BLaER1 treated with 17β-estradiol and CSF1 and Interleukin-3, amounts not matched to agents 10 nM and 100 nM (cell line): ENCODE results near the gene CORO1A.
"Not testable (repeated sequence)": the region's sequence is repeated elsewhere in the genome, so short reads cannot be mapped to it uniquely, and the experiment has no call there.

Experiments used
- H3K27ac ChIP-seq, 11 experiments: shearing (Covaris generic); formaldehyde crosslinking; 2 replicates each; pipeline ENCODE4 v1.8.1; 2022
- H3K27me3 ChIP-seq, 11 experiments: shearing (Covaris generic); formaldehyde crosslinking; 2 replicates each; pipeline ENCODE4 v1.8.1; 2022
- H3K36me3 ChIP-seq, 11 experiments: shearing (Covaris generic); formaldehyde crosslinking; 2 replicates each; pipeline ENCODE4 v1.8.1; 2022
- H3K4me1 ChIP-seq, 10 experiments: shearing (Covaris generic); formaldehyde crosslinking; 2 replicates each; pipeline ENCODE4 v1.8.1; 2022
- H3K4me2 ChIP-seq, 11 experiments: shearing (Covaris generic); formaldehyde crosslinking; 2 replicates each; pipeline ENCODE4 v1.8.1; 2022
- H3K4me3 ChIP-seq, 10 experiments: shearing (Covaris generic); formaldehyde crosslinking; 2 replicates each; pipeline ENCODE4 v1.8.1; 2022
- H3K9ac ChIP-seq, 11 experiments: shearing (Covaris generic); formaldehyde crosslinking; 2 replicates each; pipeline ENCODE4 v1.8.1; 2022
- H3K9me3 ChIP-seq, 11 experiments: shearing (Covaris generic); formaldehyde crosslinking; replicated peaks in 1 of 11; 2 replicates each; pipeline ENCODE4 v1.8.1; 2022
- H4K20me1 ChIP-seq, 11 experiments: shearing (Covaris generic); formaldehyde crosslinking; 2 replicates each; pipeline ENCODE4 v1.8.1; 2022
- Cebpa-rat ChIP-seq, 11 experiments: shearing (Covaris generic); IDR thresholded peaks; 2 replicates each; pipeline ENCODE4 v1.8.1; 2022

CORO1A gene

DNA sequence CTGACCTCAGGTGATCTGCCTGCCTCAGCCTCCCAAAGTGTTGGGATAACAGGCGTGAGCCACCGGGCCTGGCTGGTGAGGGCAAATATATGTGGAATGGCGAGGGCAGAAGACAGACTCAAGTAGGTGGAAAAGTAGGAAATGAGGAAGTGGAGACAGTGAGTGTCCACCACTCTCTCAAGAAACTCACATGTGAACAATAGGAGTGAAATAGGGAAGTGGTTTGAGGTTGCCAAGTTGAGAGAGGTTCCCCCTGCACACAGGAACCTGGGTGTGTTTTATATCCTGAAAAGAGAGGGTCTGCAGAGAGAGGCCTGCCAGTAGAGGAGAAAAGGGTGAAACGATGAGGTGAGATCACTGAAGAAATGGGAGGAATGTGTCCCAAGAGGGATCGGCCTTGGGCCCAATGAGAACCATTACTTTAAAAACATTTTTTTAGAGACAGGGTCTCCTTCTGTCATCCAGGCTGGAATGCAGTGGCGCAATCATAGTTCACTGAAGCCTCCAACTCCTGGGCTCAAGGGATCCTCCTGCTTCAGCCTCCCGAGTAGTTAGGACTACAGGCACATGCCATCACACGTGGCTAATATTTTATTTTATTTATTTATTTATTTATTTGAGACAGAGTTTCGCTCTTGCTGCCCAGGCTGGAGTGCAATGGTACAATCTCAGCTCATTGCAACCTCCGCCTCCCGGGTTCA is 17.1 kb upstream of the CORO1A start:
- Histone ChIP-seq H3K27me3 (no peaks in the 10 kb centered on the region), H3K4me1 (peaks cover 14 to 43% (median 23%) of the 10 kb centered on the region in 10 experiments), H3K9ac (peak overlapping the region in 4 of 11 experiments; percentile 9 to 48 (median 38); a peak in 6 of 22 replicates), H3K27ac (peak overlapping the region in 7 of 11 experiments; percentile 46 to 64 (median 52); a peak in 14 of 22 replicates), H3K4me3 (no peak overlapping the region), H3K9me3 (no peaks in the 10 kb centered on the region), H3K36me3 (no peaks in the 10 kb centered on the region), H3K4me2 (peak overlapping the region; percentile 15 to 88 (median 67)), H4K20me1 (no peaks in the 10 kb centered on the region)
- peak in 5 of 11 experiments; percentile 34 to 59 (median 40); a peak in 5 of 22 replicates for TF ChIP-seq Cebpa-rat (IDR thresholded peaks at IDR 0.05)

- not testable (repeated sequence) for H3K27me3 ChIP-seq, H3K9me3 ChIP-seq, H3K4me3 ChIP-seq, H4K20me1 ChIP-seq, H3K4me2 ChIP-seq, H3K36me3 ChIP-seq, H3K9ac ChIP-seq, H3K27ac ChIP-seq
- peaks cover 14 to 42% (median 23%) of the 10 kb centered on the region in 10 experiments for H3K4me1 ChIP-seq
Measured at GRCh38 chr16:30168746-30169145, 14.7 kb upstream of the CORO1A start.

- H4K20me1 ChIP-seq, H3K9me3 ChIP-seq, H3K9ac ChIP-seq, H3K27ac ChIP-seq, H3K4me3 ChIP-seq, H3K36me3 ChIP-seq, H3K27me3 ChIP-seq, H3K4me2 ChIP-seq: not testable (repeated sequence)
- H3K4me1 ChIP-seq, result peaks cover 14 to 35% (median 23%) of the 10 kb centered on the region in 10 experiments
Measured at GRCh38 chr16:30169416-30169815, 14.0 kb upstream of the CORO1A start.

GRCh38 chr16:30170145-30170544 is 13.3 kb upstream of the CORO1A start:
- H3K4me1 ChIP-seq, result peaks cover 14 to 28% (median 22%) of the 10 kb centered on the region in 10 experiments
- not testable (repeated sequence) for H3K9me3 ChIP-seq, H3K4me3 ChIP-seq, H3K36me3 ChIP-seq, H3K27ac ChIP-seq, H3K4me2 ChIP-seq, H4K20me1 ChIP-seq, H3K27me3 ChIP-seq, H3K9ac ChIP-seq

DNA sequence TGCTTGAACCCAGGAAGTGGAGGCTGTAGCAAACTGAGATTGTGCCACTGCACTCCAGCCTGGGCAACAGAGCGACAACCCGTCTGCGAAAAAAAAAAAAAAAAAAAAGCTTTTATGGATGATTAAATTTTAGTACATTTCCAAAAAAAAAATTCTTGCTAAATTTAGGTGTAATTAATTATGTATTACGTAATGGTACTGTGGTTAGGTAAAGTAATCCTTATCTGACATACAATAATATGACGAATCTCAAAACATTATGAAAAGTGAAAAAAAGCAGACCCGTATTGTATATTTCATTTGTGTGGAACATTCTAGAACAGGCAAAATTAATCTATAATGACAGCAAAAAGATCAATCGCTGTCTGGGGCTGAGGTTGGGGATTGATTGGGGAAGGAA is 10.3 kb upstream of the CORO1A start:
- Histone ChIP-seq H3K9ac (no peak overlapping the region), H3K4me3 (no peak overlapping the region), H3K4me1 (peaks cover 0 to 15% (median 4%) of the 10 kb centered on the region in 10 experiments; a peak in 10 of 20 replicates), H3K4me2 (no peak overlapping the region), H3K27me3 (no peaks in the 10 kb centered on the region), H4K20me1 (no peaks in the 10 kb centered on the region), H3K36me3 (no peaks in the 10 kb centered on the region), H3K9me3 (no peaks in the 10 kb centered on the region), H3K27ac (no peak overlapping the region)
- peak in 1 of 11 experiments; percentile 31; a peak in 1 of 22 replicates for TF ChIP-seq Cebpa-rat (IDR thresholded peaks at IDR 0.05)

- not testable (repeated sequence) for H3K27me3 ChIP-seq, H3K36me3 ChIP-seq, H3K27ac ChIP-seq, H3K9me3 ChIP-seq, H3K4me3 ChIP-seq, H4K20me1 ChIP-seq, H3K9ac ChIP-seq
- Histone ChIP-seq H3K4me2 (peak overlapping the region in 5 of 11 experiments; percentile 10 to 53 (median 45); a peak in 9 of 22 replicates), H3K4me1 (peaks cover 0 to 13% (median 4%) of the 10 kb centered on the region in 10 experiments; a peak in 10 of 20 replicates)
- 0 out of 22 replicates have a peak, but pooled peaks of 2 of the 11 experiments have one; percentile 13 to 30 for TF ChIP-seq Cebpa-rat (IDR thresholded peaks at IDR 0.05)
Measured at GRCh38 chr16:30176876-30177275, 6.5 kb upstream of the CORO1A start.

GRCh38 chr16:30179195-30179594 is 4.2 kb upstream of the CORO1A start:
- peaks cover 0 to 2% (median 0%) of the 10 kb centered on the region in 11 experiments; a peak in 1 of 22 replicates for H3K36me3 ChIP-seq
- peaks cover 5 to 23% (median 12%) of the 10 kb centered on the region in 10 experiments for H3K4me1 ChIP-seq
- TF ChIP-seq Cebpa-rat (IDR thresholded peaks at IDR 0.05), result no peak
- H3K27me3 ChIP-seq, result no peaks in the 10 kb centered on the region
- no peak overlapping the region for H3K4me3 ChIP-seq
- no peak overlapping the region for H3K4me2 ChIP-seq
- H4K20me1 ChIP-seq, result peaks cover 0 to 6% (median 2%) of the 10 kb centered on the region in 11 experiments; a peak in 10 of 22 replicates
- no peaks in the 10 kb centered on the region for H3K9me3 ChIP-seq
- no peak overlapping the region for H3K9ac ChIP-seq
- no peak overlapping the region for H3K27ac ChIP-seq

DNA sequence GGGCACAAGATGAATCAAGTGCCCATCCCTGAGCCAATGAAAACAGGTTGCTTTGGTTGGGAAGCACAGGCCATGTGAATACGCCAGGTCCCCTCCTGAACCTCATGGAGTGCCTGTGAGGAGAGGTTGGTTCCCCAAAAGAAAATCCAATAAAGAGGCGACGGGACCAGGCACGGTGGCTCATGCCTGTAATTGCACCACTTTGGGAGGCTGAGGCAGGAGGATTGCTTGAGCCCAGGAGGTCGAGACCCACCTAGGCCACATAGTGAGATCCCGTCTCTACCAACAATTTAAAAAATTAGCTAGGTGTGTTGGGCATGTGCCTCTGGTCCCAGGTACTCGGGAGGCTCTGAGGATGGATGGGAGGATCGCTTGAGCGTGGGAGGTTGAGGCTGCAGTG is 3.5 kb upstream of the CORO1A start:
- Histone ChIP-seq H3K4me3 (no peak overlapping the region), H3K9me3 (no peaks in the 10 kb centered on the region), H3K27ac (no peak overlapping the region), H3K36me3 (peaks cover 0 to 10% (median 0%) of the 10 kb centered on the region in 11 experiments; a peak in 9 of 22 replicates), H3K4me2 (no peak overlapping the region), H3K27me3 (no peaks in the 10 kb centered on the region), H4K20me1 (peaks cover 0 to 14% (median 9%) of the 10 kb centered on the region in 11 experiments; a peak in 12 of 22 replicates), H3K9ac (no peak overlapping the region), H3K4me1 (peaks cover 12 to 23% (median 17%) of the 10 kb centered on the region in 10 experiments)
- TF ChIP-seq Cebpa-rat (IDR thresholded peaks at IDR 0.05), result no peak

DNA sequence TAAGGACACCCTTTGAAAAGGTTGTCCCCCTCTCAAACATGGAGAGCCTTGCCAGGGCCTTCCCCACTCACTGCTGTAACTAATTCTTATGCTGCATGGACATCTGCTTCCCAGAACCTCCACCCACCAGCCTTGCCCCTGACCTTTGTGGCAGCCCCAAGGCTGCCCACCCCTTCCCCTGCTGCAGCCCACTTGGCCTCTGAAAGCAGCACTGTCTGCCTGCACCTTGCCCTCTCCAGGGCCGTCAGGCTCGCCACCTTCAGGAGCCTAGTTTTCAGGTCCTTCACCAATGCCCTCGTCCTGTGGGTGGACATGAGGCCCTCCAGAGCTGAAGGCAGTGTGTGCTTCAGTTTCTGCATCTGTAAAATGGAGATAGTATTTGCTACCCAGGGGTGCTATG is 2.7 kb upstream of the CORO1A start:
- no peaks in the 10 kb centered on the region for H3K27me3 ChIP-seq
- H3K36me3 ChIP-seq, result peaks cover 0 to 18% (median 0%) of the 10 kb centered on the region in 11 experiments; a peak in 10 of 22 replicates
- peaks cover 0 to 19% (median 15%) of the 10 kb centered on the region in 11 experiments; a peak in 12 of 22 replicates for H4K20me1 ChIP-seq
- peaks cover 20 to 28% (median 24%) of the 10 kb centered on the region in 10 experiments for H3K4me1 ChIP-seq
- no peak overlapping the region for H3K27ac ChIP-seq
- no peak overlapping the region for H3K9ac ChIP-seq
- no peaks in the 10 kb centered on the region for H3K9me3 ChIP-seq
- H3K4me3 ChIP-seq, result no peak overlapping the region
- TF ChIP-seq Cebpa-rat (IDR thresholded peaks at IDR 0.05), result no peak
- no peak overlapping the region for H3K4me2 ChIP-seq
